ENCODE measurements around the gene IL12RB2. TPM values are rescaled to one million over a fixed set of nuclear protein-coding genes. Genes with fewer than 3 reads are reported as not detected.
"Not testable (repeated sequence)": the region's sequence is repeated elsewhere in the genome, so short reads cannot be mapped to it uniquely, and the experiment has no call there.

IL12RB2 gene
- total RNA-seq, 1 donor from 2014 or later, result not detected

- Mint-ChIP-seq H3K27ac (no peak overlapping the region), H3K4me3 (ENCODE audit: low read depth) (no peak overlapping the region), H3K4me1 (ENCODE audit: low read depth) (peaks cover 4% of the 10 kb centered on the region), H3K9me3 (ENCODE audit: low read depth) (no peaks in the 10 kb centered on the region), H3K36me3 (ENCODE audit: insufficient read depth) (peaks cover 2% of the 10 kb centered on the region), H3K27me3 (no peaks in the 10 kb centered on the region)
- TF ChIP-seq, protein P1, sequence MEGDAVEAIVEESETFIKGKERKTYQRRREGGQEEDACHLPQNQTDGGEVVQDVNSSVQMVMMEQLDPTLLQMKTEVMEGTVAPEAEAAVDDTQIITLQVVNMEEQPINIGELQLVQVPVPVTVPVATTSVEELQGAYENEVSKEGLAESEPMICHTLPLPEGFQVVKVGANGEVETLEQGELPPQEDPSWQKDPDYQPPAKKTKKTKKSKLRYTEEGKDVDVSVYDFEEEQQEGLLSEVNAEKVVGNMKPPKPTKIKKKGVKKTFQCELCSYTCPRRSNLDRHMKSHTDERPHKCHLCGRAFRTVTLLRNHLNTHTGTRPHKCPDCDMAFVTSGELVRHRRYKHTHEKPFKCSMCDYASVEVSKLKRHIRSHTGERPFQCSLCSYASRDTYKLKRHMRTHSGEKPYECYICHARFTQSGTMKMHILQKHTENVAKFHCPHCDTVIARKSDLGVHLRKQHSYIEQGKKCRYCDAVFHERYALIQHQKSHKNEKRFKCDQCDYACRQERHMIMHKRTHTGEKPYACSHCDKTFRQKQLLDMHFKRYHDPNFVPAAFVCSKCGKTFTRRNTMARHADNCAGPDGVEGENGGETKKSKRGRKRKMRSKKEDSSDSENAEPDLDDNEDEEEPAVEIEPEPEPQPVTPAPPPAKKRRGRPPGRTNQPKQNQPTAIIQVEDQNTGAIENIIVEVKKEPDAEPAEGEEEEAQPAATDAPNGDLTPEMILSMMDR (IDR thresholded peaks at IDR 0.05; ENCODE audit: unreplicated experiment), result no peak
- no peak for DNase-seq (ENCODE audit: low spot score, unreplicated experiment)
Observed at GRCh38 chr1:67404212-67404620, 96.5 kb downstream of the IL12RB2 start.

DNA sequence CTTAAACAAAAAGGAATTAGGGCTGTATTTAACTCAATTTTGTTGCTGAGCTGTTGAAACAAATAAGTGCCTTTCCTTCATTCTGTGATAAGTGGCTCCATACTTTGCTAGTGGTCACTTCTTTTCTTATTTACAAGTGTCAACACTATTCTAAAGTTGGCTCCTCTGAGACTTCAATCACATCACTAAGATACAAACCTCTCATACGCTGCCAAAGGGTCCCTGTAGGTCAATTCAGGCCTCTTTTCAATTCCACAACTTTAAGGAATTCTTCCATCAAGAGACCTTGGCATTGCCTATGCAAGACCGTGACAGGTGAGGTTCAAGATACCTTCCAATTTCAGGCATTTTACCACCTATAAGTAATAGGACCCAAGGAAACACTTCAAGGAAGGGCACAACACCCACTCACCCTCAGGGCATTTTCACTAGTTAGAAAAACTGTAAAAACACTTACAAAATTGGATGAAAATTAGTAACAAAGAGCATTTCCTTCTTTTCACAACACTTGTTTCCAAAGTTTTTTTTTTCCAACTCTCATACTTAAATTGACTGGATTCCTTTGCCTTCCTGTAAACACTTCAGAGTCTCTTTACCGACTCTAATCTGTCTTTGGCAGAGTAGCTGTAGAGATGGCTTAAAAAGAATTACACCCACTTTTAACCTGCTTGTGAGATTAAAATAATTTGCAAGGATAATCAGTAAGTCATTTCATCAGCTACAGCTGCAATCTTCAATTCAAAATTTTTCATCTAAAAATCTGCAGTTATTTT is 98.0 kb downstream of the IL12RB2 start:
- no peak for DNase-seq (ENCODE audit: low spot score, unreplicated experiment)
- Mint-ChIP-seq H3K4me1 (ENCODE audit: low read depth) (peaks cover 6% of the 10 kb centered on the region), H3K4me3 (ENCODE audit: low read depth) (no peak overlapping the region), H3K27ac (peak overlapping the region; percentile 39), H3K27me3 (no peaks in the 10 kb centered on the region), H3K36me3 (ENCODE audit: insufficient read depth) (peaks cover 8% of the 10 kb centered on the region), H3K9me3 (ENCODE audit: low read depth) (no peaks in the 10 kb centered on the region)
- TF ChIP-seq, protein P1 (IDR thresholded peaks at IDR 0.05; ENCODE audit: unreplicated experiment), result no peak

DNA sequence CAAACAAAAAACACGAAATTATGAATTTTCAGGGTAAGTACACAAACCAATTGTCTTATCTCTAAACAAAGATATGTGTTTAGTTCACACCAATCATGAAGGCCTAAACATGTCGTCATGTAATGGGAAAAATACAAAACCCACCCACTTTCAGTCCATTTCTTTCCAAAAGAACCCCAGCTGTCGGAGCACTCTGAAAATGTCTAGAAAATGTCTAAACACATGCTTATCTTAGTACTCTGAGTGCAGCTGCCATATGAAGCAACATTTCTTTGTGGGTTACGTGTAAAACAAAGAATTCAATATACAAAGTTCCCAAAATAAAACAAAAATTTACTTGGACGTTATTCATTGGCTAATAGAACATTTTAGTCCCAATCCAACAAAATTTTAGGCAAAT is 99.8 kb downstream of the IL12RB2 start:
- no peak for DNase-seq (ENCODE audit: low spot score, unreplicated experiment)
- Mint-ChIP-seq H3K27ac (no peak overlapping the region), H3K36me3 (ENCODE audit: insufficient read depth) (peaks cover 9% of the 10 kb centered on the region), H3K27me3 (no peaks in the 10 kb centered on the region), H3K9me3 (ENCODE audit: low read depth) (no peaks in the 10 kb centered on the region), H3K4me1 (ENCODE audit: low read depth) (peaks cover 6% of the 10 kb centered on the region), H3K4me3 (ENCODE audit: low read depth) (no peak overlapping the region)
- TF ChIP-seq, protein P1 (IDR thresholded peaks at IDR 0.05; ENCODE audit: unreplicated experiment), result no peak

- TF ChIP-seq, protein P1 (IDR thresholded peaks at IDR 0.05; ENCODE audit: unreplicated experiment), result no peak
- Mint-ChIP-seq H3K9me3 (ENCODE audit: low read depth) (no peaks in the 10 kb centered on the region), H3K36me3 (ENCODE audit: insufficient read depth) (peaks cover 9% of the 10 kb centered on the region), H3K27ac (peak overlapping the region; percentile 9), H3K4me1 (ENCODE audit: low read depth) (peaks cover 6% of the 10 kb centered on the region), H3K27me3 (no peaks in the 10 kb centered on the region), H3K4me3 (ENCODE audit: low read depth) (no peak overlapping the region)
- no peak for DNase-seq (ENCODE audit: low spot score, unreplicated experiment)
Observed at GRCh38 chr1:67408148-67408547, 100.5 kb downstream of the IL12RB2 start.

DNA sequence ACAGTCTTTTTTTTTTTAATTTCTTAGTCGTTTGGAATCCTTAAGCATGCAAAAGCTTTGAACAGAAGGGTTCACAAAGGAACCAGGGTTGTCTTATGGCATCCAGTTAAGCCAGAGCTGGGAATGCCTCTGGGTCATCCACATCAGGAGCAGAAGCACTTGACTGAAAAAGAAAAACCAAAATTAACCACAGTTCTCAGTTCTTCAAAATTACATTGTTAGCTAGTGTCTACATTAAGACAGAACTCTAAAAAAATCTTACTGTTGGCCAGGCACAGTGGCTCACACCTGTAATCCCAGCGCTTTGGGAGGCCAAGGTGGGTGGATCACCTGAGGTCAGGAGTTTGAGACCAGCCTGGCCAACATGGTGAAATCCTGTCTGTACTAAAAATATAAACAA is 105.4 kb downstream of the IL12RB2 start:
- not testable (repeated sequence) for DNase-seq (ENCODE audit: low spot score, unreplicated experiment); H3K9me3 Mint-ChIP-seq (ENCODE audit: low read depth); H3K27me3 Mint-ChIP-seq; H3K4me3 Mint-ChIP-seq (ENCODE audit: low read depth); H3K4me1 Mint-ChIP-seq (ENCODE audit: low read depth); H3K27ac Mint-ChIP-seq
- H3K36me3 Mint-ChIP-seq (ENCODE audit: insufficient read depth), result peaks cover 20% of the 10 kb centered on the region

DNA sequence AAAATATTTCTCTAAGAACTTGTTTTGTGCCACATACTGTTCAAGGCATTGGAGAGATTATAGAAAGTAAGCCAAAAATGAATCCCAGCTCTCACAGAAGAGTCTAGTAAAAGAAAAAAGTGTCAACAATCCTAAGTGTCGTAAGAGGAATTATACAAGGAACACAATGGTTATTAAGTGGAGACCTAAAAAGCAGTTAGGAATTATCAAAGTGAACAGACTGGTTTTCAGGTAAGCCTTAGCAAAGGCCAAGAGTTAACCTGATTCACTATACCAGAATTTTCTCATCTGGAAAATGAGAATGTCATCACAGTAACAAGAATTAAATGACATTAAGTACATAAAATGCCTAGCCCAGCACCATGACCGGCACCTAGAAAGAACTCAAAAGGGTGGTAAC is 106.9 kb downstream of the IL12RB2 start:
- peaks cover 20% of the 10 kb centered on the region for H3K36me3 Mint-ChIP-seq (ENCODE audit: insufficient read depth)

More for the DNA sequence above, 106.9 kb downstream of the IL12RB2 start:
- DNase-seq (ENCODE audit: low spot score, unreplicated experiment), result no peak
- no peak overlapping the region for H3K4me3 Mint-ChIP-seq (ENCODE audit: low read depth)
- H3K9me3 Mint-ChIP-seq (ENCODE audit: low read depth), result no peaks in the 10 kb centered on the region
- TF ChIP-seq, protein P1 (IDR thresholded peaks at IDR 0.05; ENCODE audit: unreplicated experiment), result no peak
- peak overlapping the region; percentile 3 for H3K27ac Mint-ChIP-seq
- peaks cover 1% of the 10 kb centered on the region for H3K4me1 Mint-ChIP-seq (ENCODE audit: low read depth)
- H3K27me3 Mint-ChIP-seq, result no peaks in the 10 kb centered on the region

All from progenitor cell of endocrine pancreas (in vitro differentiated cells).